T-helper 2 cell treated with Interferon-gamma antibody and Interleukin-4, amounts not matched to agents 100 ng/mL and 5 ng/mL, for 36 hours (primary cell): Measurements from ENCODE around the gene SNAPC1. TPM values are rescaled to one million over a fixed set of nuclear protein-coding genes. Genes with fewer than 3 reads are reported as not detected.
"Not testable (repeated sequence)": the region's sequence is repeated elsewhere in the genome, so short reads cannot be mapped to it uniquely, and the experiment has no call there.

Source experiments
- intact Hi-C: fragments of 100-400 bp; cut with micrococcal nuclease; formaldehyde crosslinking; loops from one replicate; pipeline ENCODE4 v1.15.1; 2023
- total RNA-seq: library from RNA; stranded (reverse); gene quantifications from 2 replicates; pipeline ENCODE4 v1.2.3, GENCODE V29; 2022

Gene SNAPC1, protein sequence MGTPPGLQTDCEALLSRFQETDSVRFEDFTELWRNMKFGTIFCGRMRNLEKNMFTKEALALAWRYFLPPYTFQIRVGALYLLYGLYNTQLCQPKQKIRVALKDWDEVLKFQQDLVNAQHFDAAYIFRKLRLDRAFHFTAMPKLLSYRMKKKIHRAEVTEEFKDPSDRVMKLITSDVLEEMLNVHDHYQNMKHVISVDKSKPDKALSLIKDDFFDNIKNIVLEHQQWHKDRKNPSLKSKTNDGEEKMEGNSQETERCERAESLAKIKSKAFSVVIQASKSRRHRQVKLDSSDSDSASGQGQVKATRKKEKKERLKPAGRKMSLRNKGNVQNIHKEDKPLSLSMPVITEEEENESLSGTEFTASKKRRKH
- total RNA-seq: 5.8 and 6.1 TPM in 2 replicates

DNA sequence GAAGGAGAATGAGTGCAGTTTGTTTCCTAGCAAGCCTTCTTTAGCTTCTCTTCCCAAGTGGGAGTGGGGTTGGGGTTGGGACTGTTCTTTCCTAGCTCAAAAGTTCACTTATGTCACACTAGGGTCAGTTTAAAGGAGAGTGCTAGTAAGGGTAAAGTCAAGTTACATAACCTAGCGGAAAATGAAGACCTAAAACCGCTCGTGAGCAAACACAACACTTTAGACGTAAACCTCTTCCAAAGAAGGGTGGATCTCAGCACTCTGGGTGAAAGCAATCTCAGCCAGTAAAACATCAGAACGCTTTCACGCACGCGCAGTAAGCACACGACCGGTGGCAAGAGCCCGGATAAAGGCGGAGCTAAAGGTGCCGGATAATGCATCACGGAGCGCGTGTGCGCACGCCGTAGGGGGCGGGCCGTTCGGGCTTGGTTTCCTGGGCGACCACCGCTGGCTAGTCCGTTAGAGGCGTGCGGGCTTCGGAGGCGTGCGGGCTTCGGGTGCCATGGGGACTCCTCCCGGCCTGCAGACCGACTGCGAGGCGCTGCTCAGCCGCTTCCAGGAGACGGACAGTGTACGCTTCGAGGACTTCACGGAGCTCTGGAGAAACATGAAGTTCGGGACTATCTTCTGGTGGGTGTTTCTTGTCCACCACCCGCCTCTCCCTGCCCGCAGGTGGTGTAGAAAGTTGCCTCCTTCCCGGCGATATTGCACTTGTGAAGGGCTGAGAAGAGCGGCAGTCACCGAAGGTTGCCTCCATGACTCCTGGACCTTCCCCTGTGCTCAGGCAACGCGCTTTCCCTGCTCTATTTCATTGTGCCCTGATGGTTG lies at the start of gene SNAPC1:
Gene SNAPC1, plus strand, starts transcription at position 462 of the 828 bp plus-strand sequence. Its CDS starts 41 bp downstream, at position 503.
- intact Hi-C loops: loop anchor here (1.0 to 5.0 kb wide), 7 partner anchors 11 to 440 kb away; partner anchors contain the start of genes HIF1A and PRKCH

DNA sequence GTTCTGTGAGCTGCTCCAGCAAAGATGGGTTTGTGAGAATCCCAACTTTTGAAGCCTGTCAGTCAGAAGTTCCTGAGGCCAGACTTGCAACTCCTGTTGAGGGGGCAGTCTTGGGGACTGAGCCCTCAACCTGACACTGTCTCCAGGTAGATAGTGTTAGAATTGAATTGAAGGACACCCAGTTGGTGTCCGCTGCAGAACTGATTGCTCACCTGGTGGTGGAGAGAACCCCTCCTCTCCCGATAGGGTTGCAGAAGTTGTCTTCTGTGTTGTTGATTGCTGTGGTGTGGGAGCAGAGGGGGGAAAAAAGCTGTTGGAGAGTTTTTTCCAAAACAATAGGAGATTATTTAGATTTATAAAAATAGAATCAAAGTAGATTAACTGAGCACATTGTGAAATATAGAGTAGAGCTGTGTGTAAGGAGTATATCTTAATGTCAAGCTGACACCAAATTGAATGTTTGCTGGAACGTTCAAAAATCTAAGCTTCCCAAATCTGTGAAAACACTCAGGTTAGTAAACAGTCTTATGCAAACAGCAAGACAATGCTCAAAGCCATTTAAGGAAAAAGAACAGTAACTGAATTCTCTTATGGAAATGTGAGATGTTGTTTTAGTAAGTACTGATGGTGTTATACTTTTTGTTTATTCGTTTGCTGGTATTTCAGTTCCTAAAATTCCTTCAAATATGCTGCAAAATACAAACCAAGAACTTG lies 48.3 kb upstream of the SNAPC1 start:
- intact Hi-C loops: no loop called here

DNA sequence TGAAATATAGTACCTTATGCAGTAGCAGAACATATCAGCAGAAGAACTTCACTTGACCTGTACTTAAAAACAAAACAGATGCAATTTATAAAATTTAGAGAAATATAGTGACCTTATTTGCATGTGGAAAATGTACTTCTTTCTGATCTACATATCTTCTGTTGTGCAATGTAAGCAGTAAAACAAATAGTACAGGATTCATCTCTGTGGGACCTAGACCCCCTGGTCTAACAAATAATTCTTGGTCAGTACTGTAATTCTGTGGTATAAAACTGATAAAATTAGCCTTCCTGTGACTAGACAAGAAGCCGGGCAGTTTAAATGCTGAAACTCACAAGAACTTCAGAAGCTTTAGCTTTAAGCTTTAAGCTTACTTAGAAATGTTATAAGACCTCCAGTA lies 45.3 kb upstream of the SNAPC1 start:
- intact Hi-C loops: no loop called here

DNA sequence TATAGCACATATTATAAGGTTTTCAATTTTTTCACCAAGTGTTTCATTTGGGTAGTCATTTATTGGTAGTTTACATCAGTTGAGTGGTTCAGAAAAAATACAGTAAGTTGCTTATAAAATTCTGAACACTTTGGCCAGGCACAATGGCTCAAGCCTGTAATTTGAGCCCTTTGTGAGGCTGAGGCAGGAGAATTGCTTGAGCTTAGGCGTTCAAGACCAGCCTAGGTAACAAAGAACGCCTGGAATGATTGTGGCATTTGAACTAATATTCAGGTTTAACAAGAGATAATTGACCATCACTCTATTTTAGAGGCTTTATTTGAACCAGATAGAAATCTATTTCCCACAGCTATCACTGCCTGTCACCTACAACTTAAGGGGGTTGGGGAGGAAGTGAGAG lies 44.2 kb upstream of the SNAPC1 start:
- intact Hi-C loops: loop anchor here (2.0 kb wide), 1 partner anchor 19 kb away; no protein-coding TSS in a partner anchor

DNA sequence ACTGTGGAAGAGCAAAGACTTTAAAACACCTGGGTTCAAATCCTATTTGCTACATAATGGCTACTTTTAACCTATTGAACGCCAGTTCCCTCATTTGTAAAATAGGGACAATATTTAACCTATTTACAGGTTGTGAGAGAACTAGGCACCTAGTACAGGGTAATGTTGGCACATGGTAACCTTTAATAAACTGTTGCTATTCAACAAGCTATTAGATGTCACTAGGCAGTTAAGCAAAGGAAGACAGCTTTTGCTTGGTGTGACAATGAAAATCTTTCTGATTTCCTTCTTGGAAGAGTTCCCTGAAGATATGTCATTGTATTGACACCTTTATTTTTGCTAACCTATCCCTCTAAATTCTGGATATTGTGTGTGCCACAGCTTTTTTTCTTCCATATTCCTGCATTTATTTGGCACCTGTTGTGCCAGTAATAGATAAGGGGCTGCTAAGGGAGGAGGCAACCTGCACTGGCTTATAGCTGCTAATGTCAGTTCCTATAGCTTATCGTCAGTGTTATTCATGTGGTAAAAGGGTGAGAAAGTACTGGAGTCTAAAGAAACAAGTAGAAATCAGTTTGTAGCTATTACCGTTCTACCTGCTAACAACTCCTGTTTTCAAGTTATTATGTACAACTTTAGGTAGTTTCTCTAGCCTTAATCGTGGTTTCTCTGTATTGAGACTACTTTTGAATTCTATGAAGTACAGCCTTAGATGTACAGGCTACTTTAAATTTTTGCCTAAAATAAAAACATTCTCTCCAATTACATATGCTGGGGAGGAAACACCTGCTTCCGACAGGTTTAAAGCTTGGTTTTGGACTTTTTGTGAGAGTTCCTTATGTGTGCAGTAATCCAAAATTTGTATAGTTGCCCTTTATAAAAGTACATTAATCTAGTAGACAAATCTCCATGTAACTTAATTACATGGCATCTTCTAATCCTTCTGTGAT lies 42.6 kb upstream of the SNAPC1 start:
- intact Hi-C loops: loop anchor here (2.0 kb wide), 1 partner anchor 21 kb away; no protein-coding TSS in a partner anchor

DNA sequence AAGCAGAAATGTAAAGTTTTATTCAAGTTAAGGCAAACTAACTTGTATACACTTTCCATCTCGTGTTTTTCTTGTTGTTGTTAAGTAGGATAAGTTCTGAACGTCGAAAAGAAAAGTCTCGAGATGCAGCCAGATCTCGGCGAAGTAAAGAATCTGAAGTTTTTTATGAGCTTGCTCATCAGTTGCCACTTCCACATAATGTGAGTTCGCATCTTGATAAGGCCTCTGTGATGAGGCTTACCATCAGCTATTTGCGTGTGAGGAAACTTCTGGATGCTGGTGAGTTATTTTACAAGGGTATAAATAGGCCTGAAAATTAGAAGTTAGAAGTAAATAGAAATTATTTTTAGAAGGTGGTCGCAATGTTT lies 41.9 kb upstream of the SNAPC1 start:
- intact Hi-C loops: no loop called here

DNA sequence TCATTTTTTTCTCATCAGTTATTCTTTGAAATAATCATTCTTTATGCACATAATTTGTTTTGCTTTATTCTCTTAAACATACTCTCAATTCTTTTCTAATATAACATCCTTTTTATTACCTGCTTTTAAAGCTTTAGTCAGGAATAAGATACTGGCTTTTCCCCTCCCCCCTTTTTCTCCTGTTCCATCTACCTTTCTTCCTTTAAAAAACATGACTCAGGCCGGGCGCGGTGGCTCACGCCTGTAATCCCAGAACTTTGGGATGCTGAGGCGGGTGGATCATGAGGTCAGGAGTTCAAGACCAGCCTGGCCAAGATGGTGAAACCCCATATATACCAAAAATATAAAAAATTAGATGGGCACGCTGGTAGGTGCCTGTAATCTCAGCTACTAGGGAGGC lies 41.5 kb upstream of the SNAPC1 start:
- intact Hi-C loops: no loop called here

DNA sequence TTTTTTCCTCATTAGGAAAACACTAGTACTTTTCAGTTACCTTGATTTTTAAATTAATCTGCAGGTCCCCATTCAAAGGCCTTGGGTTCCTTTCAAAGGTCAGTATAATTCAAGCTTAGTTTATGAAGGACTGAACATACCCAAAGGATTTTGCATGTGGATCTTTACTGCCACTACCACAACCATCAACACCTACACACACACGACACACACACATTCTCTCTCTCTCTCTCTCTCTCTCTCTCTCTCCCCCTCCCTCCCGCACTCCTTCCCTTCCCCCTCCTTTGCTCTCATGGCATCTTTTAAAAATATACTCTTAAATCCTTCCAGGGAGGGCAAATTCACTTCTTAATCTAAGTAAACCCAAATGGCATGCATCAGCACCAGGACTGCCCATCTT lies 38.1 kb upstream of the SNAPC1 start:
- intact Hi-C loops: no loop called here

DNA sequence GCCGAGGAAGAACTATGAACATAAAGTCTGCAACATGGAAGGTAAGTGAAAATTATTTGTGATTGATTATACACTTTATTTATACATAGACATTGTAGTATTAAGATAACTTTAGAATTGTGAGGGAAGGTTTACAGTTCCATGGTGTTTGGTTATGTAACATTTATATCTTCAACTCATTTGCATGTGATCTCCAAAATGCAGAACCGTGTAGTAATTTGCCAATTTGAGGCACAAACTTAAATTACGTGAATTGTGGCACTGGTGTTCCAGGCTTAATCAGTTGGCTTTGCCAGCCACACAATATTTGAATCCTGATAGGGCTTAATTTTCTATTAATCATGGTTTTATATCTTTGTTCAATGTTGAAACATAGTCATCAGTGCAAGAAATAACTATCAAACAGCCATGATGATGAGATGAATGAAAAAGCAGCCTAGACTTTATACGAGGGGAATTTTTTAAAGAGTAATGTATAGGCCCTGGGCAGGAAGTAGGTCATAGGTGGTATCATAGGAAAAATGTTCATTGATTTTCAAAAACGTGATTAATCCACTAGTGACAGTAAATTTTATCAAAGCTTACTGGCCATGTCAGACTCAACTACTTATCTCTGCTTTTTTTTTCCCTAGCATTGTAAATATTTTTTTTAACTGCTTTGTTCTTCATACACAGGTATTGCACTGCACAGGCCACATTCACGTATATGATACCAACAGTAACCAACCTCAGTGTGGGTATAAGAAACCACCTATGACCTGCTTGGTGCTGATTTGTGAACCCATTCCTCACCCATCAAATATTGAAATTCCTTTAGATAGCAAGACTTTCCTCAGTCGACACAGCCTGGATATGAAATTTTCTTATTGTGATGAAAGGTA lies 35.2 kb upstream of the SNAPC1 start:
- intact Hi-C loops: no loop called here

DNA sequence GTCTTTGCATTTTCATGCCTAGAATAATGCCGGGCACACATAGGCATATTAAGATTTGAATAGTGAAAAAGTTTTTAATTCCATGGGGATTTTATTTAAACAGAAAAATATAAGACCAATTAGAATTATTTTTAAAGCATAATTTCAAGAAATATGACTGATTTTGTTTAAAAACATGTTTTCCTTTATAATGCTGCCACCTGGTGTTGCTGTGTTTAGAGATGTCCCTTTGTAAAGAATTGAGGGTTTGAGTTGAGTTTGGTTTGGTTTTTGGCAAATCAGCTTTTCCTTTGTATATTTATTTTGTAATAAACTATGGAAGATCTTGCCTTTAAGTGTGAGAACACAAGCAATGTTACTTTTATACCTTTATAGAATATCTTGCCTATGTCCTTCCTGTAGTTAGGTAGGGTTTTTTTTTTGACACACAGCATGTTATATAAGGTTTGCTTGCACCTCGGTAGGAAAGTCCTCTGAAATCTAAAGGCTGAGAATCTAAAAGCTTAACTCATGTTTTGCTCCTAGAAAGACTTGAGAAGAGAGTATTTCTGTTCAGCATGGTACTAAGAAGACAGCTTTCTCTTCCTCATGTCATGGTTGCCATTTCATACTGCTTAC lies 31.4 kb upstream of the SNAPC1 start:
- intact Hi-C loops: loop anchor here (1.0 to 2.0 kb wide), 3 partner anchors 256 to 434 kb away; no protein-coding TSS in a partner anchor

DNA sequence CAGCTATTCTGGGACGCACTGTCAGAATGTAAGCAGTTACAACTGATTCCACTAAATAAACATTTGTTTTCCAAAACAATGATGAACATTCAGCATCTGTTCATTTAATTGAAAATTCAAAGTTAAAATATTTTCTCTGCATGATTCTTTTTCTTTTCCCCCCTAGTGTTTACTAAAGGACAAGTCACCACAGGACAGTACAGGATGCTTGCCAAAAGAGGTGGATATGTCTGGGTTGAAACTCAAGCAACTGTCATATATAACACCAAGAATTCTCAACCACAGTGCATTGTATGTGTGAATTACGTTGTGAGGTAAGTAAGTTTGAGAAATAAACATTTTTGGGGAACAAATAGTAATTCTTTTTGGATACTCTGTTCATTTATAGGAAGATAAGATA lies 28.2 kb upstream of the SNAPC1 start:
- intact Hi-C loops: no loop called here

DNA sequence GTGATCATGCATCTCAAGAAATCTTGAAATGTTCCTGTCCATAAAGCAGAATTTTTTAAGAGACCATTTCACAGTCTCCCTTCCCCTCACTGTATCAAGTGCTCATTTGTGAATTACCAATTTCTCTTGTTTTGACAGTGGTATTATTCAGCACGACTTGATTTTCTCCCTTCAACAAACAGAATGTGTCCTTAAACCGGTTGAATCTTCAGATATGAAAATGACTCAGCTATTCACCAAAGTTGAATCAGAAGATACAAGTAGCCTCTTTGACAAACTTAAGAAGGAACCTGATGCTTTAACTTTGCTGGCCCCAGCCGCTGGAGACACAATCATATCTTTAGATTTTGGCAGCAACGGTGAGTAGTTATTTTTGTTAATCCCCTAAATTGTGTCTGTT lies 25.5 kb upstream of the SNAPC1 start:
- intact Hi-C loops: no loop called here

DNA sequence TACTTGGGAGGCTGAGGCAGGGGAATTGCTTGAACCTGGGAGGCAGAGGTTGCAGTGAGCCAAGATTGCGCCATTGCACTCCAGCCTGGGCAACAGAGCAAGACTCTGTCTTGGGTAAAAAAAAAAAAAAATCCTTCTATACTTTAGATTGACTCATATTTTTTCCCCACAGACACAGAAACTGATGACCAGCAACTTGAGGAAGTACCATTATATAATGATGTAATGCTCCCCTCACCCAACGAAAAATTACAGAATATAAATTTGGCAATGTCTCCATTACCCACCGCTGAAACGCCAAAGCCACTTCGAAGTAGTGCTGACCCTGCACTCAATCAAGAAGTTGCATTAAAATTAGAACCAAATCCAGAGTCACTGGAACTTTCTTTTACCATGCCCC lies 24.3 kb upstream of the SNAPC1 start:
- intact Hi-C loops: no loop called here

DNA sequence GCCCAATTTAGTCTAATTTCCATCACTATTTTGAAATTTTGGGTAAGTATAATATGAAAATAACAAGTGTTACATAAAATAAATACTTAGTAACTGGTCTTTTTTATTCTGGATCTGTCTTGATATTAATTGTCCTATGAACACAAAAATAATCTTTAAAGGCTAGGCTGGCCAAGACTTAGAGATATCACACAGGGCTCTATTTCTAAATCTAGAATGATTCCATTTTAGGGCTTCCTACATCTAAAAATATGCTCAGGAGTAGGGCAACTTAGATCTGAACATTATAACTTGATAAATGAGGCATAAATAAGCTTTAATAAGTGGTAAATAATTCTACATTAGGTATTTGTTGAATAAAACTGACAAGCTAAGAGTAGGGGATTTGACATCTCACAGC lies 23.1 kb upstream of the SNAPC1 start:
- intact Hi-C loops: no loop called here

DNA sequence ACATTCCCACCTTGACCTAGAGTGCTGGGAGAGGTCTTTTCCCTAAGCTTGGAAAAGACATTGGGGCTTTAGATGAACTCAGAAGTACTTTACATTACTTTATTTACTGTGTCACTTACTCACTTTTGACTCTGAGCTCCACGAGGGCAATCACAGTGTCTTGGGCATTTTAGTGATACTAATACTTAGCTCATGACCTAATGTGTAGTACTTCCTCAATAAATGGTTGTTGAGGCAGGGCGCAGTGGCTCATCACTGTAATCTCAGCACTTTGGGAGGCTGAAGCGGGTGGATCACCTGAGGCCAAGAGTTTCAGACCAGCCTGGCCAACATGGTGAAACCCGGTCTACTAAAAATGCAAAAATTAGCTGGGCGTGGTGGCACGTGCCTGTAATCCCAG lies 19.8 kb upstream of the SNAPC1 start:
- intact Hi-C loops: no loop called here

DNA sequence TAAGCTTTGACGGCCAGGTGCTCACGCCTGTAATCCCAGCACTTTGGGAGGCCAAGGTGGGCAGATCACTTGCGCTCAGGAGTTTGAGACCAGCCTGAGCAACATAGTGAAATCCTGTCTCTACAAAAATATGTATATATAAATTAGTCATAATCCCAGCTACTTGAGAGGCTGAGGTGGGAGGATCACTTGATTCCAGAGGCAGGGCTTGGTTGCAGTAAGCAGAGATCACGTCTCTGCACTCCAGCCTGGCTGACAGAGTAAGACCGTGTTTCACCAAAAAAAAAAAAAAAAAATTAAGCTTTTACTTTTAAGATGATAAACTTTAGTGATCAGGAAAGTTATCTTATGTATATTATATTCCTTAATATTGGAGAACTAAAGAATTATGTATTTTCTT lies 18.0 kb upstream of the SNAPC1 start:
- intact Hi-C loops: no loop called here

DNA sequence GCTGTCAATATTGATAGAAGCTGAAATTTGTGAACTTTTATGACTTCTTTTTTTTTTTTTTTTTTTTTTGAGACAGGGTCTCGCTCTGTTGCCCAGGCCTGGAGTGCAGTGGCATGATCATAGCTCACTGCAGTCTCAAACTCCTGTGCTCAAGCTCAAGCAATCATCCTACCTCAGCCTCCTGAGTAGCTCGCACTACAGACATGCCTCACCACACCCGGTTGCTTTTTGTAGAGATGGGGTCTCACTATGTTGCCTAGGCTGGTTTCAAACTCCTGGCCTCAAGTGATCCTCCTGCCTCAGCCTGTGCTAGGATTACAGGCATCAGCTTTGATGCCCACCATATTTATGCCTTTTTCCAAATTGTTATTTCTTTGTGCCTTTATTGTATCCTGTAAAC lies 15.9 kb upstream of the SNAPC1 start:
- intact Hi-C loops: not testable (repeated sequence)

DNA sequence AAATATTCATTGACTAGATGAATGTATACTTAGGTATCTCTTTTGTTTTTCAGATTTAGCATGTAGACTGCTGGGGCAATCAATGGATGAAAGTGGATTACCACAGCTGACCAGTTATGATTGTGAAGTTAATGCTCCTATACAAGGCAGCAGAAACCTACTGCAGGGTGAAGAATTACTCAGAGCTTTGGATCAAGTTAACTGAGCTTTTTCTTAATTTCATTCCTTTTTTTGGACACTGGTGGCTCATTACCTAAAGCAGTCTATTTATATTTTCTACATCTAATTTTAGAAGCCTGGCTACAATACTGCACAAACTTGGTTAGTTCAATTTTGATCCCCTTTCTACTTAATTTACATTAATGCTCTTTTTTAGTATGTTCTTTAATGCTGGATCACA lies 15.3 kb upstream of the SNAPC1 start:
- intact Hi-C loops: no loop called here

DNA sequence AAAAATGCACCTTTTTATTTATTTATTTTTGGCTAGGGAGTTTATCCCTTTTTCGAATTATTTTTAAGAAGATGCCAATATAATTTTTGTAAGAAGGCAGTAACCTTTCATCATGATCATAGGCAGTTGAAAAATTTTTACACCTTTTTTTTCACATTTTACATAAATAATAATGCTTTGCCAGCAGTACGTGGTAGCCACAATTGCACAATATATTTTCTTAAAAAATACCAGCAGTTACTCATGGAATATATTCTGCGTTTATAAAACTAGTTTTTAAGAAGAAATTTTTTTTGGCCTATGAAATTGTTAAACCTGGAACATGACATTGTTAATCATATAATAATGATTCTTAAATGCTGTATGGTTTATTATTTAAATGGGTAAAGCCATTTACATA lies 14.9 kb upstream of the SNAPC1 start:
- intact Hi-C loops: no loop called here
